Prostate gland (tissue), 2 donors: Measurements from ENCODE around the gene ATXN2.

ENCODE experiments used
- POLR2A ChIP-seq: fragments of 450-650 bp; IDR thresholded peaks from one replicate; pipeline ENCODE4 v1.6.1; 2016; ENCODE audit warnings: antibody characterized with exemption, mild to moderate bottlenecking
- POLR2AphosphoS5 ChIP-seq: sonication (generic); formaldehyde crosslinking; IDR thresholded peaks from one replicate; pipeline ENCODE4 v1.6.1; 2017; ENCODE audit warnings: antibody characterized with exemption
- TF ChIP-seq, protein P1 (sequence below), 4 experiments: fragments of 200-600 bp in 2 of 4; fragments of 450-650 bp in 2 of 4; sonication (generic) in 2 of 4; IDR thresholded peaks; 1 replicate in 3 of 4; 2 replicates in 1 of 4; pipeline ENCODE4 v1.5.1; 2016 to 2019; ENCODE audit warnings: antibody characterized with exemption in 4 of 4, mild to moderate bottlenecking in 2 of 4, moderate library complexity in 2 of 4

DNA sequence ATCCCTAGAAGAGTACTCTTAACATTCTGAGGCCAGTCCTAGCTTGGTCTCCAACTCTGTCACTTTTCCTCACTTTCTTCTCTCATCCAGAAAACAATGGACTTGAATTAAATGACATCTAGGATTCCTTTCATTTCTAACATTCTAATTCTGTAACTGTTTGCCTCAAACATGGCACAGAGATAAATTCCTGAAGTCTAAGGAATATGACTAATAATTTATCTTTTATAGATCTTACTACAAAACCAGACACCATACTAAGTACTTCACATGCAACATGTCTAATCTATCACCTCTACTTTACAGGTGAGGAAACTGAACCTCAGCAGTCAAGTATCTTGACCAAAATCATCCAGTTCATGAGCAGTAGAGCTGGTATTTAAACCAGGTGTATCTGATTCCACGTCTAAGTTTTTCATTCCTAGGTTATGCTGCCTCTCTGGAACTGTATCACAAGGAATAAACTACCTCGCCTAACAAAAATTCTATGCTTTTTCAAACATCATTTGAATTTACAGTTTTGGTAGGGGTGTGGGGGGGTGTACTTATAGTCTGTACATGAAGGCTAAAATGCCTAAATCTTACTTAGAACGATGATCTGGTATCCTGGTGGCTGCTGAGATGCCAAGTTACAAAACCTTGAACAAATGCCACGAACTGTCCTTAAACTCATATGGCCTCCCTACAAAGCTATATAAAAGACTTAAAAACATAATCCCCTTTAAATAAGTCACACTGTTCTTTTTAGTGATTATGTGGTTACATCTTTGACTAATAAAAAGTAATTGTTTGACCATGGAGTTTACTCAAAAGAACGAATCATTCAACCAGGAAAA lies 41.6 kb downstream of the ATXN2 start:
- TF ChIP-seq POLR2AphosphoS5 (no peak), POLR2A (no peak)
- TF ChIP-seq, protein P1, sequence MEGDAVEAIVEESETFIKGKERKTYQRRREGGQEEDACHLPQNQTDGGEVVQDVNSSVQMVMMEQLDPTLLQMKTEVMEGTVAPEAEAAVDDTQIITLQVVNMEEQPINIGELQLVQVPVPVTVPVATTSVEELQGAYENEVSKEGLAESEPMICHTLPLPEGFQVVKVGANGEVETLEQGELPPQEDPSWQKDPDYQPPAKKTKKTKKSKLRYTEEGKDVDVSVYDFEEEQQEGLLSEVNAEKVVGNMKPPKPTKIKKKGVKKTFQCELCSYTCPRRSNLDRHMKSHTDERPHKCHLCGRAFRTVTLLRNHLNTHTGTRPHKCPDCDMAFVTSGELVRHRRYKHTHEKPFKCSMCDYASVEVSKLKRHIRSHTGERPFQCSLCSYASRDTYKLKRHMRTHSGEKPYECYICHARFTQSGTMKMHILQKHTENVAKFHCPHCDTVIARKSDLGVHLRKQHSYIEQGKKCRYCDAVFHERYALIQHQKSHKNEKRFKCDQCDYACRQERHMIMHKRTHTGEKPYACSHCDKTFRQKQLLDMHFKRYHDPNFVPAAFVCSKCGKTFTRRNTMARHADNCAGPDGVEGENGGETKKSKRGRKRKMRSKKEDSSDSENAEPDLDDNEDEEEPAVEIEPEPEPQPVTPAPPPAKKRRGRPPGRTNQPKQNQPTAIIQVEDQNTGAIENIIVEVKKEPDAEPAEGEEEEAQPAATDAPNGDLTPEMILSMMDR (IDR thresholded peaks at IDR 0.05): no peak
